GM19463 (cell line): ENCODE data around the gene SETD4.

ENCODE experiments used
- ATAC-seq: cut with Tn5 transposase; IDR thresholded peaks from one replicate; pipeline ENCODE4 v1.9.1; 2021; ENCODE audit warnings: mild to moderate bottlenecking, moderate library complexity; ENCODE audit not compliant: unreplicated experiment

Gene SETD4

DNA sequence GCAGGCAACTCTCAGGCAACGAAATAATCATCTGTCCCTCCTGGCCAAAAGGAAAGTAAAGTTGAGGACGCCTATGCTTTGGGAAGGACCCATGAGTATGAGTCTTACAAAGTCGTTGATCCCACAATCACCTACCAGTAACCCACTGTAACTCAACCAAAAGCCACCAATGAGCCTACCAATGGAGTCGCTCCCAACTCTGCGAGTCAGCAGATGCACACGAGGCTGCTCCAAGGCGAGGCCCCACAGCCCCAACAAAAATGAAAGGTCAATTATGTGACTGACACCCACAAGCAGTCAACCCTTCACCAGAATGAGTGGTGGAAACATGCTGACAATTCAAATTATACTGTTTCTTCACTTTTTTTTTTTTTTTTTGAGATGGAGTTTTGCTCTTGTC, 12.0 kb downstream of the SETD4 start:
- no peak for ATAC-seq

DNA sequence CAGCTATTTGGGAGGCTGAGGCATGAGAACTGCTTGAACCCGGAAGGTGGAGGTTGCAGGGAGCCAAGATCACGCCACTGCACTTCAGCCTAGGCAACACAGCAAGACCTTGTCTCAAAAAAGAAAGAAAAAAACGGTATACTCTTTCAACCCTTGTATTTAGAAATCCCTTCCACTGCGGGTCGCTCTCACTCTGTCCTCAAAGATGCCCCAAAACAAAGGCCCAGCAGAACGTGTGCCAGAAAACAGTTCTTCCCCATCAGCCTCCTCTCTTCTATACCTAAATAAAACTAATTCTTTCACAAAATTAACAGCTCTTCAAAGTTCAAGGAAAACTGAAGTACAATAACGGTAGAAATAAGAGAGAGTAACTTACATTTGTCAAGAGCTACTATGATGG, 13.2 kb downstream of the SETD4 start:
- no peak for ATAC-seq

DNA sequence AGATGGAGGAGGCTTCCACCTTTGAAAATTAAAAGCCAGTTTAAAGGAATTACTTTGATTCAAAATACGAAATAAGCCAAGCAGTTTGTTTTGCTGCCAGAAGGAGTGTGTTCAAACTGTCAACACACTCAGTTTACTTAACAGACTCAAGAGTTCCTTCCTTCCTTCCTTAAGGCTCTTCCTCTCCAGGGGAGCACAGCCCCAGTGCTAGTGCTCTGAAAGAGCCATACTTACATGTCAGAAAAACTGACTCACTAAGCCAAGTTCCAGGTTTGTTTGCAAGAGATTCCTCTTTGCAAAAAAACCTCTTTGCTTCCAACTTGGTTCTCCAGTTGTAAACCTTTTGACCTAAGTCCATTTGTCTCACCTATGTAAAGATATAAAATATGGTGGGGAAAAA, 14.3 kb downstream of the SETD4 start:
- no peak for ATAC-seq

DNA sequence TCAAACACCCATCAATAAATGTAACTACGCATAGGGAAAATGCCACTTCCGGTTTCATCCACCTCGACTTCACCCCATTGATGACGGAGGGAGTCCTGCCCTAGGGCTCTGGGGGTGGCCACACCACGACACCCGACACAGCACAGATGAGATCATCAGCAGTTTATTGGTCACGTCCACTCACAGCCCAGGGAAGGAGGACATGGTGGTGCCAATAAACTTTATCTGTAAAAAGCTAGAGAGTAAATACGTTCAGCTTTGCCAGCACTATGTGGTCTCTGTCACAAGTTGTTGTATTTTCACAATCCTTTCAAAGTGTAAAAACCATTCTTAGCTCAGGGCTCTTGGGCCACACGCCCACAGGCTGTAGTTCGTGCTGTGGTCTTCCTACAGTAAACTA, 16.3 kb downstream of the SETD4 start:
- no peak for ATAC-seq

DNA sequence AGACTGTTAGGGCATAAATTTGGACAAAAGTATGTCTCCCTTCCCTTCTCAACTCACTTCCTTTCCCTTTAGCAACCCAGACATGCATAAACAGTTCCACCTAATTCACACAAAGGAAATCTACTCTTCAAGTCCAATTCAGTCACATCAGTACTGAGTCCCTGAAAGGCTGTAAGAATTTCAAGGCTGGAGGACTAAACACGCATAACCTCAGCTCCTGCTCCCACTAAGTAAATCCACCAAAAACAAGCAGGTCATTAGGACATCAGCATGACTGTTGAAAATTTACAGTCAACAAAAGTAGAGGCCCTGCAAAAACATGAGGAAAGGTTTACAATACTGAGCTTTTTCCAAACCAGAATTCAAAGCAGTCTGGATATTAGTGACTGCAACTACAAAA, 18.4 kb downstream of the SETD4 start:
- ATAC-seq = no peak

DNA sequence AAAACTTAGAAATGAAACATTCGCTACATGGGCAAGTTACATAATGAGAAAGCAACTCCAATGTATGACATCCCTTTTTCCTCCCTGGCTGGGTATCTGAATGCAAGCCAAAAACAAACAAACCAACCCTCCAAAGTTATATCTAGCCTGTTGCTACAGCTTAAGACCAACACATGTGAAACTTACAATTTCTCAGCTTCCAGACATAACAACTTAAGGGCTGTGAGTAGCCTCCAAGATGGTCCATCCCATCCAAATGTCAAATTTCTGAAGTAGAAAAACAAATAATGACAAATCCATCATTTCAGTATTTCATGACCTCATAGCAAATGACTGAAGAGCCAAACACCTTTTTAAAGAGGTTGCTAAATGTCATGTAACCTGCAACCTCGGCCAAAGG, 19.9 kb downstream of the SETD4 start:
- ATAC-seq = no peak

DNA sequence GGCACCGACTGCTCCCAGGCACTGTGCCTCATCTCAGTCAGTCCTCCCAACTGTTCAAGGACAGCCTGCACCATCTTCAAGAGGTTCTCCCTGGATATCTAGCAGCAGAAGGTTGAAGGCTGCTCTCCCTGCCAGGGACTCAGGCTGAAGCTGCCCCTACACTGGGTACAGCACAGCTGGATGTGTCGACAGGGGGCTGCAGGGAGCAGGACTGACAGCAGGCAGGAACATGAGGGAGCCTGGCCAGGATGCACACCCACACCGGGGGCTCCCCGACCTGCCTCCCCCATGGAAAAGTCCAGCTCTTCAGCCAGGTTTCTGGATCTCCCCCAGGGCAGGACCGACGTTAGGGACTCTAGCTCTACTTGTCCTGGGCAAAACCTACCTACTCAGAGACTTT, 20.5 kb downstream of the SETD4 start:
- no peak for ATAC-seq

DNA sequence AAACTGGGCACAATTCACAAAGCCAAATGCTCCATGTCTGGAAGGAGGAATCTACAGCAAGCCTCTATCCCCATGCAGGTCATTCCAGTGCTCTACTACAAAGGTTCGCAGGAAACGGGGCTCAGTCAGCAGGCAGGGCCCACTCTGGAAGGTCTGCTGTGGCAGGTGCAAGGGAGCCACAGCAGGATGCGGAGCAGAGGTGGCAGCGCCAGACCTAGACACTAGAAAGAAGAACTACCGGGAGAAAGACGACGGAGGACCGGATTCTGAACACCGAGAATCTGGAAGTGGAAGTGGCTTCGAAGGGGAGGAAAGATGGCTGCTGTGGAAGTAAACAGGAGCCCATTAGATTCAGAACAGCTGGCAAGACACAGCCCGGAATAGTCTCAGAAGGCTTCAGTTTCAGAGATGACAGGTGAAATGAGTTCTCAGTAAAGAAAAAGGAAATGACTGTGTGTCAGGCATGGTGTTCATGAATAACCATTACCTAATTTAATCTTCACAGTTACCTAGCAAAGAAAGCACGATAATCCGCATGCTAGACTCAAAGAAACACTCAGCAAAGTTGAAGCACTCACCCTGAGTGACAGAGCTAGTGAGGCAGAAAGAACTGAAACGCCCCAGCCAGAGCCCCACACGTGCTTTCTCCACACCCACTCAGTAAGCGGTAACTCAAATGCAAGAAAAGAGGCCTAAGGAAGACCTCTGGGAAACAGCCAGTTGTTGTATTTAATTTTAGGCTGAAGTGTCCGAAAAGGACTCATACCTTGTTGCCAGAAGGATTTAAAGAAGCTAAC, 21.4 kb downstream of the SETD4 start:
- no peak for ATAC-seq

DNA sequence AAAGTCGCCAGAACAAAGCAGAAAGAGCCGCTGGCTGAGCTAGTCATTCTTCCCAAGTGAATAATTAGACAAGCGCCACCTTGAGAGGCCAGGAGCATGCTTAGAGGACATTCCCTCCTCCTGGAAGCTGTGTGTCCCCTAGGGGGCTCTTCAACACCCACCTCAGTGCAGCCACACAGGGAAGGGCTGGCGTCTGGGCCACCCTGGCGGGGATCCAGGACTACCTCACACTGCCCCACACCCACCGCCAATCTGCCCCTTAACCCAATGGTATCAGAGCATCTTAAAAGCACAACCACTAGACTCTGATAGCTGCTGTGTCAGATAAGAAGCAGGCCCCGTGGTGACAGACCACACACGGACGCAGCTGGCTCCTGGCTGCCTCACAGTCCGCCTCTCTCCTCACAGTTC, 24.9 kb downstream of the SETD4 start:
- ATAC-seq = no peak

DNA sequence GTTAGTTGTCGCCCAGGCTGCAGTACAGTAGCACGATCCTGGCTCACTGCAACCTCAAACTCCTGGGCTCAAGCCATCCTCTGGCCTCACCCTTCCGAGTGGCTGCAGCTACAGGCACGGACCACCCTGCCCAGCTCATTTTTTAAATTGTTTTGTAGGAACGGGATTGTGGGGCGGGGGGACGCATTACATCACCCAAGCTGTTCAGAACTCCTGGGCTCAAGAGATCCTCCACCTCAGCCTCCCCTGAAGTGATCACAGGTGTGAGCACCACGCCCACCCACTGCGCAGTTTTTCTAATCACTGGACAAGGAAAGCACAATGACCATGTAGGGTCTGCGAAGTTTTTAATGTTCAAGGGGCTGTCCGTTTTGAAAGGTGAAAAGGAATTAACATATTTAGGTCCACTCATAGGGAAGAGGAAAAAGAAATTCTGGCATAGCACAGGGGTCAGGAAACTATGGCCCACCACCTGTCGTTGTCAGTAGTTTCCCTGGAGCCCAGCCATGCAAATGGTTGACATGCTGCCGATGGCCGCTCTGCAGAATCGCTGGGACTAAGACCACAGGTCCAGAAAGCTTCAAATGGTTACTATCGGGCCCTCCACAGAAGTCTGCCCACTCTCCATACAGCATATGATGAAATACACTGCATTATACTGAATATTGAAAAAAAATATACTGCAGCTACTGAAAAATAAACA, 26.0 kb downstream of the SETD4 start:
- no peak for ATAC-seq

DNA sequence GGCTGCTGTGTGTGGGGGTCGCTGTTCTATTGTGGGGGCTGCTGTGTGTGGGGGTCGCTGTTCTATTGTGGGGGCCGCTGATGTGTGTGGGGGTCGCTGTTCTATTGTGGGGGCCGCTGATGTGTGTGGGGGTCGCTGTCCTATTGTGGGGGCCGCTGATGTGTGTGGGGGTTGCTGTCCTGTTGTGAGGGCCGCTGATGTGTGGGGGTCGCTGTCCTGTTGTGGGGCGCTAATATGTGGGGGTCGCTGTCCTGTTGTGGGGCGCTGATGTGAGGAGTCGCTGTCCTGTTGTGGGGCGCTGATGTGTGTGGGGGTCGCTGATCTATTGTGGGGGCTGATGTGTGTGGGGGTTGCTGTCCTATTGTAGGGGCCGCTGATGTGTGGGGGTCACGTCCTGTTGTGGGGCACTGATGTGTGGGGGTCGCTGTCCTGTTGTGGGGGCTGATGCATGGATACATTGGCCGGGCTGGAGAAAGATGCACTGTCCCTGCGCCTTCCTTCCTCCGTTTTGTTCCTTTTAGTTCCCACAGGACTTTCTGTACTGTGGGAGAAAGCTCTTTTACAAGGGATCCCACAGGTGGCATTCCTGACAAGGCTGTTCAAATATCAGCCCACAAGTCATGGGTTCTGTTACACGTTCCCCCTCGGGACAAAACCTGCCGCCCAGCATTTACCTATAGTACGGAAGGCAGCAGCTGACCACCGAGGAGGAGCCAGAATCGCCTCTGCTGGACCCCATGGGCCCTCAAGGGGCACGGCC, 27.5 kb downstream of the SETD4 start:
- no peak for ATAC-seq

DNA sequence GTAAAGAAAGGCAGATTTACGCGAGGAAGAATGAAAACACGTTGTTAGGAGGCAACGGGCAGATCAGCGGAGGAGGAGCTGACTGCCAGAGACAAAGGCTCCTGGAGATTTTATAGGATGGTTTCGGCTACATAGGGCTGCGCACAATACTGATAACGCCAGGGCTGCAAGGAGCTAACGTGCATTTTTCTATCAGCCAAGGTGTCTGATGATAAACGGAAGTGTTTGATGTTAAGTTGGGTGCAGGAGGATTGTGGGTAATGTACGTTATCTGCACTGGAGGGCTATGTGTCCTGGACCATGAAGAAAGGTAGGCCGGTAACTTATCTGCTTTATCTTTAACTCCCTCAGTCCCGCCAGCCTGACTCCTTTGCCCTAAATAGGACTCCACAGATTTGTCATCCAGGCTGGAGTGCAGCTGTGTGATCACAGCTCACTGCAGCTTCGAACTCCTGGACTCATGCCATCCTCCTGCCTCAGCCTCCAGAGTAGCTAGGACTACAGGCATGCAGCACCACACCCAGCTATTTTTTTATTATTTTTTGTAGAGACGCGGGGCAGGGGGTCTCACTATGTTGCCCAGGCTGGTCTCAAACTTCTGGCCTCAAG, 29.6 kb downstream of the SETD4 start:
- ATAC-seq = no peak

DNA sequence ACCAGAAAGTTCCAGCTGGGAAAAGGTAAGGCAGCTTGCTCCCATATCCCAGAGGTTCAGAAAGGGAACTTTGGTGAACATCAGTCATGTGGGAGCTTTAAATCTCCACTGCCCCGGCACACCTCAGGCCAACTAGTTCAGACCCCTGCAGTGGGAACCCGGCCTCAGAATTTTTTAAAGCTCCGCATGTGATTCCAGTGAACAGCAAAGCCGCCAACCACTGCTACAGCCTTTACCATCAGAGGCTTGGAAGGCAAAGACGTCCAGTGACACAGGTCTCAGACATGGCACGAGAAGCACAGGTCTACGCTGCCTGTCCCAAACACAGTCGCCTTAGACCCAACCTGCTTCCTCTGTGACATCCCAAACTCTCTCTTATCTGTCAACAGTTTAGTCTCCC, 31.0 kb downstream of the SETD4 start:
- ATAC-seq = no peak

DNA sequence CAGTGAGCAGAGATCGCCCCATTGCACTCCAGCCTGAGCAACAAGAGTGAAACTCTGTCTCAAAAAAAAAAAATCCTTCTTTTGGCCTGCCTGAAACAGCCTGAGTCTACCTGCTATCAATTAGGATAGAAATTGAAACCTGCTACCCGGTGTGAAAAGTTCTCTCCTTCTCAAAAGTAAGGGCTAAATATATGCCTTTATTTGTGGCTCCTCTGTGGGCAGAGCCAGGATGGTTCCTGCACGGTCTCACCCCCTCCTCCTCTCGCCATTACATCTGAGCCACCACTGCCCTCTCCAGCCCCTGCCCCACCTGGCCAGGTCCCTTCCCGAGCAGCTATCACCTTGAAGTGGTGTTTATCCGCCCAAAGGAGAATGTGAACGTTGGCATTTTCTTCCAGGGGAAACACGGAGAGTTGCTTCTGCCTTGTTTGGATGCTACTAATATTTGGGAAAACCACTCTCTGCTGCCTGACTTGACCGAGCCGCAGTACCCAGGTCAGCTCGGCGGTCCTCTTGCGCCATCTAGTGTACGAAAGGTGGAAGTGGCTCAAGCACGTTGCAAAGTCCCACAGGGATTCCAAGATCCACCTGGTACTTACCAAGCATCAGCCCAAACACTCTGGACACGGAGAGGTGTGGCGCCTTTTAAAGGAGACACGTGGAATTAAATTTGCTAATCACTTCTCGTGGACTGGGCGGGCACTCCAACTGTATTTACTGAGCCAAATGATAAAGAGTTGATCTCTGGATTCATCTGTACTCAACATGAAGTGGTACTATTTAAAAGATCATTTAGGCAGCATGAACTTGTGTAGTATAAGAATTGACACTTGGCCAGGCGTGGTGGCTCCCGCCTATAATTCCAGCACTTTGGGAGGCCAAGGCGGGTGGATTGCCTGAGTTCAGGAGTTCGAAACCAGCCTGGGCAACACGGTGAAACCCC, 31.9 kb downstream of the SETD4 start:
- peak; percentile 76 for ATAC-seq

DNA sequence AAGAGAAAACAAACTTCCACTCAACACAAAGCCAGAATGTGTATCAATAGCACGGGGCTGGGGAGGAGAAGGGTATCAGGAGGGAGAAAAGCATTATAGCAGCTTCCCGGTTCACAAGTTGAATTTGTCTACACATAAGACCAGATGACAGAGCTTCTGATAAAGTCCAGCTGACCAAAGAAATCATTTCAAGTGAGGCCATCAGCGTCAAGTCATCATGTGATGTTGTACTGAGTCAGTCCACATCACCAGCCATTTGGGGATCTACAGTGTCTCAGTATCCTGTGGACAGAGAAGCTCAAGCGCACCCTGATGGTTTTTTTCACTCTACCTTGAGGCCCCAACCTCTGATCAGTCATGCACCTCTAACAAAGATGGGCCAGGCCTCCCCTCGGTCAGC, 33.0 kb downstream of the SETD4 start:
- no peak for ATAC-seq

DNA sequence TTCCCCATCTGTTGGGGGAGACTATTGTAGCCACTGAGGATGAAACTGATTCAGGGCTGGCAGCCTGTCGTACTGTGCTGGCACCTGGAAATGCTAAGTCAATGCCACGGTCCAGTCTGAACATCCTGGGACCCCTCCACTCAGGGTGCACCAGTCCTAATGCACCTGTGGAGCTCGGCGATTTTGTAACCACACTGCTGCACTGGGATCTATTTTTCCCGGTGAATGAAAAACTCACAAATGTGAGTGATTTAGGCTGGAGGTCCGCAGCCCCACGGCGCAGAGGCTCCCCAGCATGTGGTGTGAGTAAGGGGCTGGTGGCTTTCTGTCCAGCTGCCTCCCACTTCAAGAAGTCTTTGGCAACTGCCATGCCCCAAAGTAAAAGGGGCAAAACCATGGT, 35.5 kb downstream of the SETD4 start:
- ATAC-seq = no peak

DNA sequence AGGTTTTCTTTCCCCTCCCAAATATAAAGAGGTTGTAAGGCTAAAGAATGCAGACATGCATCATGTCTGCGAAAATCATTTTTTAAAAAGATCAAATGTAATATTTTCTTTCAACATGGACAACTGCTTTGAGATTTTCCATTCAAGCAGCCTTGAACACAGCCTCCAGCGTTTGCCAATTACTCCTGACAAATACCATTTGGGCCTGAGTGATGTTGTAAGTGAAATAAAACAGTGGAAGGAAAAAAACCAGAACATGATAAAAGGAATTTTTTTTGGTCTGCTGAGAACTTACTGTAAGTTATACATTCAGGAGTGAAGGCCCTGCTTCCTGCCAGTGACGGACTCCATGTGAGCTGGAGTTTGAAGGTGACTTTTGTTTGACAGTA, 37.2 kb downstream of the SETD4 start:
- ATAC-seq = no peak

DNA sequence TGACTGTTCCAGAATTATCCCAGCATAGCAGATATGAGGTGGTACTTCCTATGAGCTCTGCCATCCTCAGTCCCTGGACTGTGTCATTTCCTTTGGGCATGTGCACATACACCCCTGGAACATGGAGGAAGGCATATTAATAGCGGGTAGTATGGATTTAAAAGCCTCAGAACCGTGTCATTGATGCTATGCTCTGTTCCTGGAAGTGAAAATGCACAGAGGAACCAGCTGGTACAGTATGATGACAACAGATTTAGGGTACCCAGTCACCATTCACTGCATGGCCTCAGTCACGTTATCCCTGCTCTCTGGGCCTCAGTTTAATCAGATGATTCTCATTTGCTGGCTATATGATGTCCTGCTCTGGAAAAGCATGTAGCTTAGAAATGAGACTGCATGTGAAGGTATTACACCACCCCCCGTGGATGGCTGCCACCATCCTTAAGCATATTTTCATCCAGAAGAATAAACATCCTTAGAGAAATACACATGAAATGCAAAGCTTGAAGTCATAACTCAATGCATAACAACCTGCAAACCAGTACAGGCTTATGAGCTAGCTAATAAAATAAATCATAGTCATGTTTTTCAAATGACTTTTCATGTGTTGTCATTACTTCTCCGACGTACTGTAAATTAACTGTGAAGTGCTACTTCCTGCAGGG, 37.8 kb downstream of the SETD4 start:
- no peak for ATAC-seq

DNA sequence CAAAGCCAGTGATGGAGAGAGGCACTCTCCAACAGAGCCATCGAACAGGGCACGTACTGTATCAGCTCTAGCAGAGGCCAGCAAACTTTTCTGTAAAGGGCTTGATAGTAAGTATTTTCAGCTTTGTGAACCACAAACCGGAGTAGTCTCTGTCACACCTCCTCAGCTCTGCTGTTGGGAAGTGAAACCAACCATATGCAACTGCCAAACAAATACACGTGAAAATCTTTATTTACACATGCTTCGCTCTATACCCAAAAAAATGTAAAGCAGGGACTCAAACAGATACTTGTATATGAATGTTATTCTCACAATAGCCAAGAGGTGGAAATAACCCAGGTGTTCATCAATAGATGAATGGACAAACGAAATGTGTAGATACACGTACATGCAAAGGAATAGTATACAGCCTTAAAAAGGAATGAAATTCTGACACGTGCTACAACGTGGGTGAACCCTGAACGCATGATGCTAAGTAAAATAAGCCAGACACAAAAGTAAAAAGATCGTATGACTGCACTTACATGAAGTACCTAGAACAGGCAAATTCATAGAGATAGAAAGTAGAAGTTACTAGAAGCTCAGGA, 39.0 kb downstream of the SETD4 start:
- no peak for ATAC-seq
